ENCODE data around the gene ARHGEF11.
A peak's percentile ranks its signal among the peaks of the same experiment; 100 is the strongest.

ARHGEF11 gene

DNA sequence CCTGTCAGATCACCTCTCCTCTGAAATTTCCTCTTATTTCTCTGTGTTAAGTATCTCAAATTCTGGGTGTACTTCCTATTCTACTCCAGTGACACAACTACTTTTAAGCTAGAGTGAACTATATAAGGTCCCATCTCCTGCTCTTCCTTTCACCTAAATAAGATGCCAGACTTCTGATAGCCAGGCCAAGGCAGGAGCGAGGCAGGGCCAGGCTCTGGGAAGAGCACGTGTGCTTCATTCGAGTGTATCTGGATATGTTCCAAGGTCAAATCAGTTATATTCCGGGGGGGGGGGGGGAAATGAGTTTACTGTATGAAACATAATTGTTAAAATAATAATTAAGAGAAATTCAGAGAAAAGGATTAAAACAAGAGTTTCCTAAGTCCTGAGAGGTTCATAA, 65.0 kb downstream of the ARHGEF11 start:
- TF ChIP-seq, protein P1, sequence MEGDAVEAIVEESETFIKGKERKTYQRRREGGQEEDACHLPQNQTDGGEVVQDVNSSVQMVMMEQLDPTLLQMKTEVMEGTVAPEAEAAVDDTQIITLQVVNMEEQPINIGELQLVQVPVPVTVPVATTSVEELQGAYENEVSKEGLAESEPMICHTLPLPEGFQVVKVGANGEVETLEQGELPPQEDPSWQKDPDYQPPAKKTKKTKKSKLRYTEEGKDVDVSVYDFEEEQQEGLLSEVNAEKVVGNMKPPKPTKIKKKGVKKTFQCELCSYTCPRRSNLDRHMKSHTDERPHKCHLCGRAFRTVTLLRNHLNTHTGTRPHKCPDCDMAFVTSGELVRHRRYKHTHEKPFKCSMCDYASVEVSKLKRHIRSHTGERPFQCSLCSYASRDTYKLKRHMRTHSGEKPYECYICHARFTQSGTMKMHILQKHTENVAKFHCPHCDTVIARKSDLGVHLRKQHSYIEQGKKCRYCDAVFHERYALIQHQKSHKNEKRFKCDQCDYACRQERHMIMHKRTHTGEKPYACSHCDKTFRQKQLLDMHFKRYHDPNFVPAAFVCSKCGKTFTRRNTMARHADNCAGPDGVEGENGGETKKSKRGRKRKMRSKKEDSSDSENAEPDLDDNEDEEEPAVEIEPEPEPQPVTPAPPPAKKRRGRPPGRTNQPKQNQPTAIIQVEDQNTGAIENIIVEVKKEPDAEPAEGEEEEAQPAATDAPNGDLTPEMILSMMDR (IDR thresholded peaks at IDR 0.05; ENCODE audit: insufficient read depth, low read depth, low read length, missing control alignments): no peak
- DNase-seq (ENCODE audit: low read depth): no peak

DNA sequence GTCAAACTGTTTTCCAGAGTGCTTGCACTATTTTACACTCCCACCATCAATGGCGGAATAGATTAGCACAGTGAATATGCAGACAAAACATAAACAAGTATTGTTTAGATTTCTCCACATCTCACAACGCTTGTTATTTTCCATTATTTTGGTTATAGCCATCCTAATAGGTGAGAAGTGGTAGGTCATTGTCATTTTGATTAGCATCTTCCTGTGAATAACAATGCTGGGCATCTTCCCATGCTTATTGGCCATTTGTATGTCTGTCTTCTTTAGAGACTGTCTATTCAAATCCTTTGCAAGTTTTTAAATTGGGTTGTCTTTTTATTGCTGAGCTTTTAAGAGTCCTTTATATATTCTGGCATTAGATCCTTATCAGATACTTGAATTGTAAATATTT, 70.5 kb downstream of the ARHGEF11 start:
- DNase-seq (ENCODE audit: low read depth): no peak
- TF ChIP-seq, protein P1 (IDR thresholded peaks at IDR 0.05; ENCODE audit: insufficient read depth, low read depth, low read length, missing control alignments): no peak
- H3K4me3 ChIP-seq (ENCODE audit: low read length): no peak overlapping the region

More for the DNA sequence above, 65.0 kb downstream of the ARHGEF11 start:
- H3K4me3 ChIP-seq (ENCODE audit: low read length): no peak overlapping the region

DNA sequence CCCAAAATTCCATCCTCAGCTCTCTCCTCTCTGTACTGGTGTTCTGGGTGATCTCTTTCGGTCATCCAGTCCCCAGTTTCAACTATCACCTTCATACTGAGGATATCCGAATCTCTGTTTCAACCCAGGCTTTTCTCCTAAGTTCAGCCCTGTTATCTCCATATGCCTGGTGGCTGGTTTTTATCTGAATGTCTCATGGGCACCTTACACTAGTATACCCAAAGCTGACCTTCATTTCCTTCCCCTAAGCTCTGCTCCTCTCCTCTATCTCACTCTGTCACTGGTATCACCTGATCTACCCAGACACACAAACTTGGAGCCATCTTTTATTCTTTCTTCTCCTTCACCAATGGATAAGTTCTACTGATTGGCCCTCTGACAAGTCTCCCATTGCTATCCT, 72.1 kb downstream of the ARHGEF11 start:
- H3K4me3 ChIP-seq (ENCODE audit: low read length): no peak overlapping the region
- TF ChIP-seq, protein P1 (IDR thresholded peaks at IDR 0.05; ENCODE audit: insufficient read depth, low read depth, low read length, missing control alignments): no peak
- no peak for DNase-seq (ENCODE audit: low read depth)

DNA sequence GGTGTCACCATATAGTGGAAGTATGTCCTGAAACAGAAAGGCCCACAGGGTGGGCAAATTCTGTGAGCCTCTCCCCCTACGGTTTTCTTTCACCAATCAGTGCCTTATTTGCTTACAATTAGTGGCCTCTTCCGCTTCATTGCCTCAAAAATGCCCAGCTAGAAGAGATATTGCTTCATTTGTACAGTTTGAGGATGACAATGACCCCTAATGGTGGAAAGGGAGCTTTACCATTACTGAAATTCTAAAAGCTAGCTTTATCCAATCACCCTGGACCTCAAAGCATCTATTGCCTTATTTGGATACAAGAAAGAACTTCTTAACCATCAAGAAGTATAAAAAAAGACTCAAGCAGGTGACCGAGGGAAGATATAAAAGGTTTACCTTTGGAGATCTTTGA, 75.5 kb downstream of the ARHGEF11 start:
- TF ChIP-seq, protein P1 (IDR thresholded peaks at IDR 0.05; ENCODE audit: insufficient read depth, low read depth, low read length, missing control alignments): peak; percentile 28
- H3K4me3 ChIP-seq (ENCODE audit: low read length): no peak overlapping the region
- DNase-seq (ENCODE audit: low read depth): no peak

DNA sequence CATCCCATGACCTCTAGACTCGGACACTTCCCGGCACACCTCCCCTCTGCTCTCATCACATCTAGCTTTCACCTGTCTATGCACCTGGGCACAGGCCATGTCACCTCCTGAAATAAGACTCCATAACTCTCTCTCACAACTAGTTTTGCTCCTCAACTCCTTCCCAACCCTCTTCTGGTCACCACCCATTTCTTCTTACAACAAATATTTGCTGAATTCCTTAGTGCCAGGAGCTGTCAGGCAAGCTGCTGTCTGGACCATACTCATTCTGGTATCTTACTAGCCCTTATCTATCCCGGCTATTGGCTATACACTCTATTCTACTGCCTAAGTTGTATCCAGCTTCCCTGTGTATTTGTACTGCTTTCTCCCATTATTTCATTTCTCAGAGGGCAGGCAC, 76.0 kb downstream of the ARHGEF11 start:
- no peak overlapping the region for H3K4me3 ChIP-seq (ENCODE audit: low read length)
- TF ChIP-seq, protein P1 (IDR thresholded peaks at IDR 0.05; ENCODE audit: insufficient read depth, low read depth, low read length, missing control alignments): no peak
- DNase-seq (ENCODE audit: low read depth): no peak

DNA sequence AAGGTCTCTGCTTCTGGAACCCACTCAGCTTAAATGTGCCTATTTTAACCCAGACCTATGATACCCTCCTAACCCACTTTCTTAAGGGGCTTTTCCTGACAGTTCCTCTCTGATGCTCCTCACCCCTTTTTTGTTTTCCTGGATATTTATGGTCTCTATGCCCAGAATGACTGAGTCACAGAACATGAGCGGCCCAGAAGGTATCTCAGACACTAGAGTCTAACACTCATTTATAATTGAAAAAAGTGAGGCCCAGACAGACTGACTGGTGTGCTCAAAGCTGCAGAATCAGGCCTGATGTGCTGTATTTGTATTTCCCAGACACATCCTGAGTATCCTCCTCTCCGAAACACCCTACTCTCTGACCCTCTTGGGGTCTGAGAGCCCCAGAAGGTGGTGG, 81.1 kb downstream of the ARHGEF11 start:
- H3K4me3 ChIP-seq (ENCODE audit: low read length): no peak overlapping the region
- no peak for DNase-seq (ENCODE audit: low read depth)

DNA sequence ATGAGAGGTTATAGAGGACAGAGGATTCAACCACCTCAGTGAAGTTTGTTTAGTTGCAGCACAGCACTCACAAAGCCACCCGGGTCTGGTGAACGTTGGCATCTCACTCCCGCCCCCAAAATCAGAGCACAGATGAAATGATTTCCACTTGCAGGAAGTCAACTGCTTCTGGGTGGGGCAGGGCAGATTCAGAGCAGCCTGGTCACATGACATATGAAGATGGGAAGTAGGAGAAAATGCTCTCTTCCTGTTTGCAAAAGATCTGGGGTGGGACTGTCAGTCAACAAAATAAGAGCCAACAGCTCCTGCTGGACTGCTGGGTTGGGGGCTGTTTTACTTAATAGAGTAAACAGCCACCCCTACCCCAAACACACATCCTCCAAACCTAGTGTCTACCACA, 81.9 kb downstream of the ARHGEF11 start:
- no peak overlapping the region for H3K4me3 ChIP-seq (ENCODE audit: low read length)
- TF ChIP-seq, protein P1 (IDR thresholded peaks at IDR 0.05; ENCODE audit: insufficient read depth, low read depth, low read length, missing control alignments): no peak
- no peak for DNase-seq (ENCODE audit: low read depth)

More for the DNA sequence above, 81.1 kb downstream of the ARHGEF11 start:
- TF ChIP-seq, protein P1 (IDR thresholded peaks at IDR 0.05; ENCODE audit: insufficient read depth, low read depth, low read length, missing control alignments): no peak

All from epithelial cell of esophagus (primary cell).